Nucleus accumbens (tissue), 56 donors: Measurements from ENCODE around the gene SOX5.
A peak's percentile ranks its signal among the peaks of the same experiment; 100 is the strongest.
"Not testable (repeated sequence)": the region's sequence is repeated elsewhere in the genome, so short reads cannot be mapped to it uniquely, and the experiment has no call there.

ENCODE experiments used
- DNase-seq, 56 donors: peaks; one replicate each; lab custom pipeline; 2025; lab: John Stamatoyannopoulos, UW

Gene SOX5

GRCh38 chr12:23851602-23852001 is 97.9 kb downstream of the SOX5 start:
- no peak for DNase-seq

GRCh38 chr12:23847857-23848256 is 101.6 kb downstream of the SOX5 start:
- DNase-seq: no peak

- DNase-seq: no peak
These were observed 105.5 kb downstream of the SOX5 start for GRCh38 chr12:23843958-23844357.

DNA sequence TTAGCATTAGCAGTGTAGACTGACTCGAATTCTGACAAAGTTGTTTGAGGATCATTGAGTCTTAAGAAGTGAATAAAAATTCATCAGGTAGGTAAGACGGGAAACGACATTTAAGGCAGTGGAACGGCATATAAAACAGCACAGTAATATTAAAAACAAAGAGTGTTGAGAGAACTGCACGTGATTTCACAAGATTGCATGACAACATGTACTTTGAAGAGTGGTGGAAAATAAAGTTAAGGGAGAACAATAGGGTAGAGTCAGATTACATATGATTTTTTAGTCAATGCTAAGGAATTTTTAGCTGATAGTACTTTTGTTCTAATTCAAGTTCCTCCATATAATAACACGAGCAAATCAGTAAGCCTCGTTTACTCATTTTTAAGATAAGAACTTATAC is 115.4 kb downstream of the SOX5 start:
- DNase-seq: no peak

- no peak for DNase-seq
These were observed 117.7 kb downstream of the SOX5 start for GRCh38 chr12:23831739-23832138.

GRCh38 chr12:23830210-23830609 is 119.3 kb downstream of the SOX5 start:
- DNase-seq: no peak

DNA sequence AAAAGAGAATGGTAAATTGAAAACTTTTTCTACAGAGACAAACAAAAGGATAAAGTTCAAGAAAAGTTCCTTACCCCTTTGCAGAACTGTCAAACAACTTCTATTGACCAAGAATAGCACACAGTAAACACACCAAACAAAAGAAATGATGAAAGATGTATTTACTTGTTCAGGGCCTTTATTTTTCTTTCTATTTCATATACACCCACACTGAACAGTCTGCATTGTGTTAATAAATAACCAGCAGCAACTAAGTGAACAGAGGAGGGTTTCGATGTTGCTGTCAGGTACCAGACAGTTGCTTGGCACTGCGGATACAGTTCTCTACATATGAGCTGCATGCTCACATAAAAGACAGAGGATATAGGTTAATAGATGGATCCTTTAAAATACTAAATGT is 122.1 kb downstream of the SOX5 start:
- no peak for DNase-seq

- not testable (repeated sequence) for DNase-seq
These were observed 124.3 kb downstream of the SOX5 start for GRCh38 chr12:23825124-23825523.

DNA sequence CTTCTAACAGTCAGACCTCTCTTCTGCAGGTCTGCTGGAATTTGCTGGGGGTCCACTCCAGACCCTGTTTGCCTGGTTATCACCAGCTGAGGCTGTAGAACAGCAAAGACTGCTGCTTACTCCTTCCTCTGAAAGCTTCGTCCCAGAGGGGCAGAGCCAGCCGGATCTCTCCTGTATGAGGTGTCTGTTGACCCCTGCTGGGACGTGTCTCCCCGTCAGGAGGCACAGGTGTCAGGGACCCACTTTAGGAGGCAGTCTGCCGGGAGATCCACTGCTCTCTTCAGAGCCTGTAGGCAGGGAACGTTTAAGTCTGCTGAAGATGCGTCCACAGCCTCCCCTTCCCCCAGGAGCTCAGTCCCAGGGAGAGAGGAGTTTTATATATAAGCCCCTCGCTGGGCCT is 125.1 kb downstream of the SOX5 start:
- no peak for DNase-seq

- DNase-seq: not testable (repeated sequence)
These were observed 126.6 kb downstream of the SOX5 start for GRCh38 chr12:23822883-23823282.

- DNase-seq: no peak
These were observed 132.1 kb downstream of the SOX5 start for GRCh38 chr12:23817345-23817744.

GRCh38 chr12:23816394-23816851 is 133.0 kb downstream of the SOX5 start:
- no peak for DNase-seq

GRCh38 chr12:23815810-23816209 is 133.7 kb downstream of the SOX5 start:
- no peak for DNase-seq

- DNase-seq: no peak
These were observed 136.3 kb downstream of the SOX5 start for GRCh38 chr12:23813206-23813605.

GRCh38 chr12:23810329-23810902 is 139.1 kb downstream of the SOX5 start:
- no peak for DNase-seq

DNA sequence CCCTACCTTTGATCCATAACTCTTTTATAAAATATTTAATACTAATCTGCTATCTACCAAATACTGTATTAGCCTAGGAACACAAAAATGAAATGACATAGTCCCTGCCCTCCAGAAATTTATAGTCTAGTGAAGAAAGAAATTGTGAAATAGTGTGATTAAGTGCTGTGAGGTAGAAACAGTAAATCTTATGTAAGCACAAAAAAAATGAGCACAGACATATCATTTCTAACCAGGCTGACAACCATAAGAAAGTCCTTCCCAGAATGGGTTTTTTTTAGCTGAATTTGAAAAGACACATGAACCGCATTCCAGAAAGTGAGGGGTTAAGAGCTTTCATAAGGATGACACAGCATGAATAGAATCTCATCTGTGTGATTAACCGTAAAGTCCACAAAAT is 145.9 kb downstream of the SOX5 start:
- no peak for DNase-seq

DNA sequence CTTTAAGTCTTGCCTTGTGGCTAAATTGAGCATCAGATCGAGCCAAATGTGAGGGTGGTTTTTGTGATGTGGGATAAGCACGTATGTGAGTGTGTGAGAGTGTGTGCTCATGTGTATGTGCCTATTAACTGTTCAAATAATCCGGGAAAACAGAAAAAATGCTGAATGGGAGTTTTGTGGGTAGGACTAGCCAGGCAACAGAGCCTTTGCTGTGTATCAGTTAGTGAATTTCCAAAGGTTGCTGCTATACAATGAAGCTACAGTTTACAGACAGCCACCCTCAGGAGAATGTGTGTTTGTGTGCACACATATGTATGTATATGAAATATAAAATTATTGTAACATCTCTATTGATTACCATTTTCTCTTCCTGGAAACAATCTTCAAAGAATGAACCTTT is 154.0 kb downstream of the SOX5 start:
- no peak for DNase-seq

- DNase-seq: no peak
These were observed 168.4 kb downstream of the SOX5 start for GRCh38 chr12:23781118-23781517.

DNA sequence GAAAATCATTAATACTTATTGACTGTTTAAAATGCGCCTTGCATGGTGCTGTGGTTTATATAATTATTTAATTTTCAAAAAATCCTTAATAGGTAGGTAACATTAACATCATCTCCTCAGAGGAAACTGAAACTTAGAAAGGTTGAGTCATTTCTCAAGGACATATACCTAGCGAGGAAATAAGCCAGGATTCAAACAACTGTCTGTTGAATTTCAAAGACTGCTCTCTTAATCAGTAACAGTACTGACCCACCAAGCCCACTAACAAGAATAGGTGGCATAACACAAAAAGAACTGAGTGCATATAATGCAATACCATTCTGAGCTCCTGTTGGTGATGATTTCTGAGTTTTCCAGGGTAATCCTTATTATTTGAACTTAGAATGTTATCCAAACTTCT is 174.3 kb downstream of the SOX5 start:
- DNase-seq: no peak

DNA sequence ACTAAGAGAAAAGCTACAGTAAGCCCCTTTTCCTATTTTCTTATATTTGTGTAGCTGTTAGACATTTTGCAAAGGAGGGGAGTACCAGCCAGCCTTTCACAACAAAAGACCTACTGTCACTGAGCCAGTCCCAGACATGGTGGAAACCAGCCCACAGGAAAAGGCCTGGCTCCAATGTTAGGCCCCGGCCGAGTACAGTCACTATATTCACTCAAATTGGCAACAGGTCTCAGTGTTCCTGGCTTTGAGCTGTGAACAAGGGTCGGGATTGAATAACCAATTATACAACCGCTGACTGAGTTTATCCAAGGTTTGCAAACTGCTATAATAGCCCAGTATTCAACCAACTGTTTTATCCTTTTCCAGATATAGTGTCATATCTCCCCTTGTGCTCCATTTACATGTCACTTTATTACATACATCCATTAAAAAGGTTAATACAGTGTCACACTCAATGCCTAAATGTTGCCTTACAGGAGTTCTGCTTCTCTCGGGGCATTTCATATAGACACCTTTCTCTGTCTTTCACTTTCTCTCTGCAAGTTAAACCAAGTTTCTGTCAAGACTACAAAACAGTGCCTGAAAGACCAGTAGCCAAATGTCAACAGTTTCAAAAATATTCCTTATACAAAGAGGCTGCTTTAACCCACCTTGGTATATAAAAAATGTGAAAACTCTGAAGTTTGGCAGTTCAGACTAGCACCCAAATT is 178.1 kb downstream of the SOX5 start:
- peak in 54 of 56 donors; percentile 4 to 93 (median 70) for DNase-seq

GRCh38 chr12:23770202-23770938 is 179.1 kb downstream of the SOX5 start:
- DNase-seq: no peak

DNA sequence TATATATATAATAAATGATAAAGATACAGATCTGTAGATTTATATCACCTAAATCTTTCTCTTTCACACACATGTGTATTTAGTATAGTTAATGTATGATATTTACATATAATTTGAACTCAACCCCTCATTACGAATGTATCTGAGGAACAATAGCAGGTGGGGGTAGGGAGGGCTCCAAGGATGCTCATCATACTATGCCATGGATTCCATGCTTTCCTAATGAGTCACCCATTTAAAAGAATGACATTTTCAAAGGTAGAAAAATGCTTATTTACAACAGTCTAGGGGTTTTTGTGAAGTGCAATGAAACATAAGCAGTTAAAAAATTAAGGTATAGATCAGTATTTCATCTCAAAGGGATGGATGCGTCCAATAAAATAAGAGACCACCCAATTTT is 181.6 kb downstream of the SOX5 start:
- DNase-seq: no peak
